ENCODE results near the gene RUNX1. TPM values are rescaled to one million over a fixed set of nuclear protein-coding genes. Genes with fewer than 3 reads are reported as not detected.

The RUNX1 gene
- total RNA-seq = 10 to 100 TPM; 23.0 to 25.8 TPM

DNA sequence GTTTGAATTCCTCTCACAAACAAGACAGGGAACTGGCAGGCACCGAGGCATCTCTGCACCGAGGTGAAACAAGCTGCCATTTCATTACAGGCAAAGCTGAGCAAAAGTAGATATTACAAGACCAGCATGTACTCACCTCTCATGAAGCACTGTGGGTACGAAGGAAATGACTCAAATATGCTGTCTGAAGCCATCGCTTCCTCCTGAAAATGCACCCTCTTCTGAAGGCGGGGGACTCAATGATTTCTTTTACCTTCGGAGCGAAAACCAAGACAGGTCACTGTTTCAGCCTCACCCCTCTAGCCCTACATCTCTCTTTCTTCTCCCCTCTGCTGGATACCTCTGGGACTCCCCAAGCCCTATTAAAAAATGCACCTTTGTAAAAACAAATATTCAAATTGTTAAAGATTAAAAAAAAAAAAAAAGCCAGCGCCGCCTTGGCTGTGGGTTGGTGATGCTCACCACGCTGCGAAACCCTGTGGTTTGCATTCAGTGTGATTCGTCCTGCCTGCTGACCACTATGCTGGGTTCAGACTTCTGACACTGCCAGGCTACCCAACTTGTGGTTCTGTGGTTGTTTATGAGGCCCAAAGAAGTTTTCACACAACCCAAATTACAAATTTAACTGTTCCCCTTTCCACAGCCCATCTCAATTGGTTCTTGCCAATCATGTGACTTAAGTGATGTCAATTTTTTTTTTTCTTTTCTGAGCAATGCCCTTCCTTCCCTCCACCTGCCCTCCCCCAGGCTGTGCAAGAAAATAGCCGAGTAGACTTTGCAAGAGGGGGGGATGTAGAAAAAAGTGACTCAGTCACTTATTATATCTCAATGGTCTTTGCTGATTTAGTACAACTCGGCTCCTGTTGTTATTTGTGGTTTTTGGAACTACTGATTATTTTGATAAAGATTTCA lies at the start of gene RUNX1:
Gene RUNX1, minus strand, starts transcription at position 597 of the 912 bp plus-strand sequence.
- Histone ChIP-seq H3K9me3 (no peaks in the 10 kb centered on the region), H3K4me1 (replicated peaks) (peaks cover 3% of the 10 kb centered on the region), H3K27me3 (replicated peaks; ENCODE audit: insufficient read depth) (no peaks in the 10 kb centered on the region), H3K27ac (no peak within 1 kb of the TSS), H3K4me3 (peak within 1 kb of the TSS in 1 of 2 donors; percentile 0), H3K36me3 (no peaks in the 10 kb centered on the region)
- TF ChIP-seq CTCF (IDR thresholded peaks at IDR 0.05) = no peak
- TF ChIP-seq POLR2A (IDR thresholded peaks at IDR 0.05) = no peak
- TF ChIP-seq POLR2AphosphoS5 (IDR thresholded peaks at IDR 0.05) = no peak
- intact Hi-C loops (cut with DNase I) = no loop called here
- WGBS = 75% methylated on average over 14 of the region's 14 CpGs
- DNase-seq (ENCODE audit: low spot score) = no peak

- no peak for DNase-seq (ENCODE audit: low spot score)
- Histone ChIP-seq H3K9me3 (no peaks in the 10 kb centered on the region), H3K4me3 (no peak overlapping the region), H3K36me3 (no peaks in the 10 kb centered on the region), H3K27me3 (replicated peaks; ENCODE audit: insufficient read depth) (no peaks in the 10 kb centered on the region), H3K4me1 (replicated peaks) (no peaks in the 10 kb centered on the region), H3K27ac (no peak overlapping the region)
- 73% methylated on average over 4 of the region's 4 CpGs for WGBS
- TF ChIP-seq POLR2A (IDR thresholded peaks at IDR 0.05) (no peak), POLR2AphosphoS5 (IDR thresholded peaks at IDR 0.05) (no peak), CTCF (IDR thresholded peaks at IDR 0.05) (no peak)
- intact Hi-C loops (cut with DNase I) = no loop called here
Observed at GRCh38 chr21:35097525-35097924, 48.4 kb upstream of the RUNX1 start.

- no peak for DNase-seq (ENCODE audit: low spot score)
- no peaks in the 10 kb centered on the region for H3K27me3 ChIP-seq (replicated peaks; ENCODE audit: insufficient read depth)
- H3K36me3 ChIP-seq = no peaks in the 10 kb centered on the region
- H3K4me3 ChIP-seq = no peak overlapping the region
- no peaks in the 10 kb centered on the region for H3K9me3 ChIP-seq
- intact Hi-C loops (cut with DNase I) = no loop called here
- TF ChIP-seq POLR2AphosphoS5 (IDR thresholded peaks at IDR 0.05) (no peak), CTCF (IDR thresholded peaks at IDR 0.05) (no peak), POLR2A (IDR thresholded peaks at IDR 0.05) (no peak)
- H3K27ac ChIP-seq = no peak overlapping the region
- no peaks in the 10 kb centered on the region for H3K4me1 ChIP-seq (replicated peaks)
Observed at GRCh38 chr21:35096959-35097358, 47.9 kb upstream of the RUNX1 start.

- H3K9me3 ChIP-seq = no peaks in the 10 kb centered on the region
- H3K36me3 ChIP-seq = no peaks in the 10 kb centered on the region
- H3K27me3 ChIP-seq (replicated peaks; ENCODE audit: insufficient read depth) = no peaks in the 10 kb centered on the region
- no peak for DNase-seq (ENCODE audit: low spot score)
- TF ChIP-seq POLR2A (IDR thresholded peaks at IDR 0.05) (no peak), POLR2AphosphoS5 (IDR thresholded peaks at IDR 0.05) (no peak), CTCF (IDR thresholded peaks at IDR 0.05) (no peak)
- no peak overlapping the region for H3K4me3 ChIP-seq
- no peaks in the 10 kb centered on the region for H3K4me1 ChIP-seq (replicated peaks)
- H3K27ac ChIP-seq = no peak overlapping the region
- WGBS = 89% methylated on average over 2 of the region's 2 CpGs
- intact Hi-C loops (cut with DNase I) = no loop called here
Observed at GRCh38 chr21:35095859-35096291, 46.8 kb upstream of the RUNX1 start.

DNA sequence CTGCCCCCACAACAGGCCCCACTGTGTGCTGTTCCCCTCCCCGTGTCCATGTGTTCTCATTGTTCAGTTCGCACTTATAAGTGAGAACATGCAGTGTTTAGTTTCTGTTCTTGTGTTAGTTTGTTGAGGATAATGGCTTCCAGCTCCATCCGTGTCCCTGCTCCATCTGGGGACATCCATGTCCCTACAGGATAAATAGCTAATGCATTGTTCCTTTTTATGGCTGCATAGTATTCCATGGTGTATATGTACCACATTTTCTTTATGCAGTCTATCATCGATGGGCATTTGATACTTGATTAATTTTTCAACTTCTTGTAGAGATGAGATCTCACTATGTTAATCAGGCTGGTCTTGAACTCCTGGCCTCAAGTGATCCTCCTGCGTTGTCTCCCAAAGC lies 44.4 kb upstream of the RUNX1 start:
- 98% methylated on average over 5 of the region's 5 CpGs for WGBS
- Histone ChIP-seq H3K9me3 (no peaks in the 10 kb centered on the region), H3K36me3 (no peaks in the 10 kb centered on the region), H3K27ac (no peak overlapping the region), H3K27me3 (replicated peaks; ENCODE audit: insufficient read depth) (no peaks in the 10 kb centered on the region), H3K4me3 (no peak overlapping the region), H3K4me1 (replicated peaks) (no peaks in the 10 kb centered on the region)
- TF ChIP-seq CTCF (IDR thresholded peaks at IDR 0.05) (no peak), POLR2A (IDR thresholded peaks at IDR 0.05) (no peak), POLR2AphosphoS5 (IDR thresholded peaks at IDR 0.05) (no peak)
- intact Hi-C loops (cut with DNase I) = no loop called here
- DNase-seq (ENCODE audit: low spot score) = no peak
